Measurements from ENCODE around the gene RNF26.
A peak's percentile ranks its signal among the peaks of the same experiment; 100 is the strongest.

- no peak for TF ChIP-seq ZBTB33 (IDR thresholded peaks at IDR 0.05)
- TF ChIP-seq ATF3 (IDR thresholded peaks at IDR 0.05): no peak
- no peak for TF ChIP-seq CTCF (IDR thresholded peaks at IDR 0.05; ENCODE audit: low read depth, low read length, missing input control)
- TF ChIP-seq GABPA (IDR thresholded peaks at IDR 0.05 in 1 of 2, conservative IDR thresholded peaks at IDR 0.05 in 1 of 2): no peak
- no peak for TF ChIP-seq TAF1 (conservative IDR thresholded peaks at IDR 0.05)
- TF ChIP-seq SP1 (IDR thresholded peaks at IDR 0.05): peak; percentile 13
- no peak for TF ChIP-seq RAD21 (IDR thresholded peaks at IDR 0.05)
- no peak for TF ChIP-seq REST (IDR thresholded peaks at IDR 0.05)
These were observed 42.0 kb downstream of the RNF26 start for GRCh38 chr11:119376197-119376847.

All from liver (tissue), 3 donors.